Loucy (cell line): ENCODE data around the gene GNG8.

Experiments used
- CTCF ChIP-seq: fragments of 200-600 bp; sonication (generic); conservative IDR thresholded peaks from 2 replicates; pipeline ENCODE4 v1.5.1; 2014; ENCODE audit warnings: mild to moderate bottlenecking, antibody characterized with exemption, low read length
- EZH2phosphoT487 ChIP-seq: fragments of 200-600 bp; IDR thresholded peaks from 2 replicates; pipeline ENCODE4 v1.6.1; 2018; ENCODE audit warnings: antibody characterized with exemption, mild to moderate bottlenecking, moderate library complexity, borderline replicate concordance

DNA sequence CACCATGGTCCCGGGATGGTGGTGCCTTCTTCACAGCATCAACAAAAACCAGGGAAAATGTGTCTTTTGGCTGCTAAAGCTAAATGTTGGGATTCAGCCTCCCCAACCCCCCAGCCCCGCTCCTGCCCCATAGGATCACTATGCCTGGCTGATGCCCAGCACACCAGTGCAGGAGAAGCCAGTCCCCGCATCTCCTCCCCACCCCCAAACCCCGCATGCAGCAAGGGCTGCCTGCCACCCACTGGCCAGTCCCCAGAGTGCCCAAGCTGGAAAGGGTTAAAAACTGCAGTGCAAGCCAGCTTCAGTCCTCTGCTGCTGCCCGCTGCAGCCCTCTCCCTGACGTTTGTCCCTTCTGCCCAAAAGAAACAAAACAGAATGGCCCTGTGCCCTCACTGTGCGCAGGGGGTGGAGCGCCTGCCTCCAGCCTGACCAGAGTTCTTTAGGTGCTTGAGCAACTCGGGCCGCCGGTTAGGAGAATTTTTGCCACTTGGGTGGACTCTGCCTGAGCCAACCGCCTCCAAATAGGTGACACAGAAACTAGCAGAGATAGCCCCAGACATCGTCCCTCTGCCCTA, 31.1 kb downstream of the GNG8 start:
- TF ChIP-seq CTCF (peak; percentile 24), EZH2phosphoT487 (no peak)
